ENCODE results near the gene SFXN3. TPM values are rescaled to one million over a fixed set of nuclear protein-coding genes. Genes with fewer than 3 reads are reported as not detected.

SFXN3 gene
- total and polyA plus RNA-seq, 2 of the 13 experiments (the other 11 are each of a cell fraction or from before 2014, with no cell fraction given): 16.8 to 71.5 TPM

- TF ChIP-seq ZNF280D (CRISPR knock-in tag; IDR thresholded peaks at IDR 0.05) (no peak), KDM3A (CRISPR knock-in tag; IDR thresholded peaks at IDR 0.05; ENCODE audit: low read depth) (no peak; the same call in 1 of the 2 replicates), TAF15 (IDR thresholded peaks at IDR 0.05; ENCODE audit: low read depth, low read length, poor library complexity, severe bottlenecking) (no peak), ZNF44 (CRISPR knock-in tag; IDR thresholded peaks at IDR 0.05) (no peak; the same call in 1 of the 2 replicates), ZNF605 (CRISPR knock-in tag; IDR thresholded peaks at IDR 0.05) (peak; percentile 59), ATF4 (CRISPR knock-in tag; IDR thresholded peaks at IDR 0.05) (no peak), SP5 (CRISPR knock-in tag; IDR thresholded peaks at IDR 0.05; ENCODE audit: borderline replicate concordance, low read depth) (no peak)
Measured at GRCh38 chr10:101067356-101068083, 36.5 kb downstream of the SFXN3 start (continued).

- no peaks in the 10 kb centered on the region for H3K79me2 ChIP-seq (ENCODE audit: insufficient read depth, low read length)
- peaks cover 5 to 33% of the 10 kb centered on the region in 2 experiments; a peak in 4 of 5 replicates for H3K27me3 ChIP-seq (ENCODE audit: control insufficient read depth in 1 of 2, insufficient read depth in 2 of 2, low read length in 2 of 2)
- FAIRE-seq (no peak), DNase-seq (ENCODE audit: low spot score) (no peak), ATAC-seq (no peak)
- intact Hi-C loops (cut with micrococcal nuclease; ENCODE audit: unreplicated experiment) (loop anchor here (5.0 kb wide), 1 partner anchor 37 kb away; the partner anchor contains the start of genes PDZD7 and SFXN3), in situ Hi-C loops (cut with HindIII; ENCODE audit: extremely low pct_ligation_motif_present, low pct_unique_long_range_greater_than_20kb) (loop anchor here (5.0 kb wide), 1 partner anchor 37 kb away; the partner anchor contains the start of genes PDZD7 and SFXN3)
- no peak overlapping the region for H3K27ac ChIP-seq (ENCODE audit: extremely low read length, insufficient read depth, low read length)
- no peaks in the 10 kb centered on the region for H3K9me3 ChIP-seq (ENCODE audit: low read length)
- H2AFZ ChIP-seq (ENCODE audit: low read length): no peak overlapping the region
- no peak overlapping the region for H3K4me3 ChIP-seq (replicated peaks in 1 of 3; ENCODE audit: insufficient read depth in 1 of 3, low read depth in 2 of 3, low read length in 3 of 3)
- peaks cover 16% of the 10 kb centered on the region for H3K4me1 ChIP-seq (ENCODE audit: insufficient read depth, low read length)
- no TSS peak for BruUV-seq (replicated peaks)
- H3K36me3 ChIP-seq (replicated peaks in 1 of 2; ENCODE audit: control insufficient read depth in 1 of 2, insufficient read depth in 2 of 2, low read length in 2 of 2): no peaks in the 10 kb centered on the region
- CTCF ChIA-PET (ENCODE audit: low intra/inter-chr PET ratio, low total read pairs): interaction anchor here (0.7 to 3.1 kb wide), 2 partner anchors 10 to 26 kb away, joined by 3 to 22 read pairs; no protein-coding TSS in a partner anchor
- H3K9ac ChIP-seq (ENCODE audit: insufficient read depth, low read depth, low read length): no peak overlapping the region
- WGBS (ENCODE audit: low lambda C conversion rate): 39% methylated on average over 5 of the region's 5 CpGs
- POLR2A ChIA-PET: interaction anchor here (1.4 kb wide), 1 partner anchor 9 kb away, joined by 3 read pairs; no protein-coding TSS in a partner anchor
- no peak overlapping the region for H3K4me2 ChIP-seq (ENCODE audit: low read depth, low read length)
- no peaks in the 10 kb centered on the region for H4K20me1 ChIP-seq (ENCODE audit: insufficient read depth, low read length)
- TF ChIP-seq TRIM24 (CRISPR knock-in tag; IDR thresholded peaks at IDR 0.05): no peak
- TF ChIP-seq LCORL (IDR thresholded peaks at IDR 0.05): no peak
- TF ChIP-seq LCORL (CRISPR knock-in tag; IDR thresholded peaks at IDR 0.05): no peak
- TF ChIP-seq ZNF451 (CRISPR knock-in tag; IDR thresholded peaks at IDR 0.05): no peak
- TF ChIP-seq MXI1 (IDR thresholded peaks at IDR 0.05; ENCODE audit: borderline replicate concordance, low read depth, low read length): no peak
- no peak for TF ChIP-seq SIN3B (IDR thresholded peaks at IDR 0.05; ENCODE audit: low read length)
- TF ChIP-seq GTF2F1 (IDR thresholded peaks at IDR 0.05; ENCODE audit: low read length): no peak
- TF ChIP-seq ZNF232 (CRISPR knock-in tag; IDR thresholded peaks at IDR 0.05; ENCODE audit: borderline replicate concordance): no peak
- no peak for TF ChIP-seq MTERF4 (CRISPR knock-in tag; IDR thresholded peaks at IDR 0.05)
- TF ChIP-seq ZMAT5 (CRISPR knock-in tag; IDR thresholded peaks at IDR 0.05; ENCODE audit: borderline replicate concordance, low read depth): no peak
- no peak for TF ChIP-seq JUNB (CRISPR knock-in tag; IDR thresholded peaks at IDR 0.05; ENCODE audit: borderline replicate concordance)
Measured at GRCh38 chr10:101069441-101069840, 38.4 kb downstream of the SFXN3 start.
